Heart left ventricle (tissue), 16 donors: Measurements from ENCODE around the gene KLHDC7B. TPM values are rescaled to one million over a fixed set of nuclear protein-coding genes. Genes with fewer than 3 reads are reported as not detected.

Experiments used
- ATAC-seq, 4 donors: fragments of 200-7000 bp; cut with Tn5 transposase; one replicate each; pipeline ENCODE4 v1.9.1; 2020 to 2022; ENCODE audit warnings: moderate library complexity in 4 of 4, mild to moderate bottlenecking in 3 of 4, moderate number of reproducible peaks in 1 of 4
- DNase-seq, 5 donors: peaks; one replicate each; pipeline ENCODE4 v3.0.0-alpha.2; 2020
- H3K27ac ChIP-seq, 12 donors: fragments of 200-600 bp; sonication (generic) in 4 of 12; one replicate each; pipeline versions ENCODE4 v1.5.0 to v1.8.0; 2016 to 2022; ENCODE audit warnings: mild to moderate bottlenecking in 2 of 12
- H3K27me3 ChIP-seq, 9 donors: fragments of 200-600 bp; sonication (generic) in 2 of 9; one replicate each; pipeline versions ENCODE4 v1.5.1 to v1.8.0; 2016 to 2022; ENCODE audit warnings: mild to moderate bottlenecking in 3 of 9
- H3K36me3 ChIP-seq, 9 donors: fragments of 200-600 bp; sonication (generic) in 2 of 9; one replicate each; pipeline versions ENCODE4 v1.5.0 to v1.8.0; 2018 to 2022; ENCODE audit warnings: mild to moderate bottlenecking in 2 of 9
- H3K4me1 ChIP-seq, 12 donors: fragments of 200-600 bp; sonication (generic) in 4 of 12; one replicate each; pipeline versions ENCODE4 v1.5.0 to v1.8.0; 2016 to 2022; ENCODE audit warnings: mild to moderate bottlenecking in 3 of 12
- H3K4me3 ChIP-seq, 12 donors: fragments of 200-600 bp; sonication (generic) in 4 of 12; one replicate each; pipeline versions ENCODE4 v1.5.0 to v1.8.0; 2017 to 2022; ENCODE audit warnings: mild to moderate bottlenecking in 9 of 12, moderate library complexity in 4 of 12
- H3K9me3 ChIP-seq, 12 donors: fragments of 200-600 bp; sonication (generic) in 4 of 12; one replicate each; pipeline versions ENCODE4 v1.5.0 to v1.8.0; 2016 to 2022; ENCODE audit warnings: mild to moderate bottlenecking in 1 of 12
- POLR2A ChIP-seq, 2 donors: fragments of 450-650 bp; IDR thresholded peaks; one replicate each; pipeline ENCODE4 v1.6.1; 2017; ENCODE audit warnings: antibody characterized with exemption in 2 of 2, mild to moderate bottlenecking in 2 of 2, moderate library complexity in 2 of 2
- WGBS, 4 donors: extraction: QIAGEN DNeasy Blood & Tissue Kit in 2 of 4; methylation state at CpG; one replicate each; pipeline versions ENCODE4 v1.1.5 to v1.1.7; 2013 to 2018; 5-methylcytosine and 5-hydroxymethylcytosine counted together
- intact Hi-C, 10 donors: fragments of 100-400 bp; cut with DNase I; formaldehyde crosslinking; loops; one replicate each; pipeline versions ENCODE4 v1.11.1 to v1.14.2; 2022
- polyA plus RNA-seq, 2 donors: library from polyadenylated mRNA; stranded (reverse); fragments of 200-250 nt; gene quantifications; one replicate each; pipeline ENCODE4 v1.2.3, GENCODE V29; 2013
- total RNA-seq, 9 donors: library from RNA; depleted of rRNA in 2 of 9; stranded (reverse); fragments of >200 nt in 2 of 9; fragmentation: NEBNext Ultra II Directional in 3 of 9; extraction: Animal tissue kit (Norgen Biotek cat#: 25700) in 3 of 9; gene quantifications; one replicate each; pipeline versions ENCODE4 v1.1.0 to v1.2.4, GENCODE V29; 2016 to 2023
- TF ChIP-seq, protein P1 (sequence below), 12 donors: fragments of 200-600 bp; sonication (generic) in 4 of 12; IDR thresholded peaks; one replicate each; pipeline versions ENCODE4 v1.5.0 to v1.8.0; 2018 to 2022; ENCODE audit warnings: antibody characterized with exemption in 12 of 12, mild to moderate bottlenecking in 5 of 12
- donor health status: ischemic (EF 13 %, LVEDD 7.1; RV severe dilation, severe dysfunction).
- donor health status: healthy with polysubstance abuse.
- donor health status: DM: no; HTN: yes; CAD: no.
- donor health status: DM: no; HTN: no; CAD: no.
- donor health status: ischemic (EF 25% LVEDD 6.9; RV normal size, moderate dysfunction).
- donor health status: ischemic (EF 25% LVEDD 5.7; RV mildly dilated, moderate dysfunction).
- donor health status: healthy.
- donor health status: DM: yes; HTN: yes; CAD: no.
- donor health status: ischemic (EF 35%, LVEDD 5.7; RV mildly dilated, moderate dysfunction).
- donor health status: nonischemic (EF 11% LVEDD 7.7; RV severe dilation, severe dysfunction).
- donor health status: DM: yes; HTN: yes; CAD: no.
- donor health status: PGD.
- donor health status: ischemic (EF 29% LVEDD 5.4; RV normal size, mild dysfunction).
- donor health status: nonischemic (EF 23%, LVEDD 6.1; RV moderate dilation, normal function).

The KLHDC7B gene
- total and polyA plus RNA-seq, 11 donors, result 0.08 to 1.3 (median 0.13) TPM; not detected in 6

DNA sequence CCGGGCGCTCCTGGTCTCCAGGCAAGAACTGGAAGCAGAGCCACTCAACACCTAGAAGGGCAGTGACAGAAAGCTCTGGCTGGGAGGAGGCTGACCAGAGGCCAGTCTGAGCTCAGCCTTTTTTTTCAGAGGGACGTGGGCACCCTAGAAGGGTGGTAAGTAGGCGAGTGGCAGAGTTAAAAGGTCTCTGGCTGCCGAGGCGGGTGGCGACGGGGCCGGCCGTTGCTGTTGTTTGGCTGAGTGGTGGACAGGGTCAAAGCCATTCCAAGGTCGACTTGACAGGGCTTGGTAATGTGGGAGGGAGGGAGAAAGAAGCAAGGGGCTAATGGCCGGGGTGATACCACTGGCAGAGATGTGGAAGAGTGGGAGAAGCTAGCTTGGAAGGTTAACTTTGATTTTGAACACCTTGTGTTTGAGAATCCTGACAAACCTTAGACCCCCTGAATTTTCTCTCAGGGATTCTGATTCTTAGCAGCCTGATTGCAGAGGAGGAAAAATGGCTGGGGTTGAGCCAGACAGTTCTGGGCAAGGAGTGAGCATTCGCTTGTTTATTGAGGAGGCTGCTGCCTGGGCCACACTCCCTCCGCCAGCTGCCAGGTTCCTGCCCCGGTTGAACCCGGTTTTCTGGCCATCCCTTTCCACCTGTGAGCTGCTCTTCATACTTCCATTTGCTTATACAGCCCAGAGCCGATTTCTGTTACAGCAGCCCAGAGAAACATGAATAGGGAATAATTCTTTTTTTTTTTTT lies 17.9 kb downstream of the KLHDC7B start:
- DNase-seq (no peak), ATAC-seq (peak; percentile 35 to 50 (median 42))
- Histone ChIP-seq H3K27me3 (no peaks in the 10 kb centered on the region), H3K36me3 (peaks cover 0 to 15% (median 11%) of the 10 kb centered on the region in 9 donors), H3K27ac (peak overlapping the region; percentile 65 to 96 (median 86)), H3K9me3 (no peaks in the 10 kb centered on the region), H3K4me3 (peak overlapping the region; percentile 30 to 97 (median 64)), H3K4me1 (peaks cover 0 to 17% (median 7%) of the 10 kb centered on the region in 12 donors)
- intact Hi-C loops, result loop anchor here in 2 of 10 donors (1.0 to 5.0 kb wide), 4 partner anchors 19 to 56 kb away; partner anchors contain the start of genes CHKB (in 1 of the 2), LMF2 (in 1 of the 2), NCAPH2 (in 1 of the 2) and SCO2 (in 1 of the 2)
- 25 to 33% (median 27%) methylated on average over 17 of the region's 17 CpGs for WGBS, 4 donors
- TF ChIP-seq, protein P1, sequence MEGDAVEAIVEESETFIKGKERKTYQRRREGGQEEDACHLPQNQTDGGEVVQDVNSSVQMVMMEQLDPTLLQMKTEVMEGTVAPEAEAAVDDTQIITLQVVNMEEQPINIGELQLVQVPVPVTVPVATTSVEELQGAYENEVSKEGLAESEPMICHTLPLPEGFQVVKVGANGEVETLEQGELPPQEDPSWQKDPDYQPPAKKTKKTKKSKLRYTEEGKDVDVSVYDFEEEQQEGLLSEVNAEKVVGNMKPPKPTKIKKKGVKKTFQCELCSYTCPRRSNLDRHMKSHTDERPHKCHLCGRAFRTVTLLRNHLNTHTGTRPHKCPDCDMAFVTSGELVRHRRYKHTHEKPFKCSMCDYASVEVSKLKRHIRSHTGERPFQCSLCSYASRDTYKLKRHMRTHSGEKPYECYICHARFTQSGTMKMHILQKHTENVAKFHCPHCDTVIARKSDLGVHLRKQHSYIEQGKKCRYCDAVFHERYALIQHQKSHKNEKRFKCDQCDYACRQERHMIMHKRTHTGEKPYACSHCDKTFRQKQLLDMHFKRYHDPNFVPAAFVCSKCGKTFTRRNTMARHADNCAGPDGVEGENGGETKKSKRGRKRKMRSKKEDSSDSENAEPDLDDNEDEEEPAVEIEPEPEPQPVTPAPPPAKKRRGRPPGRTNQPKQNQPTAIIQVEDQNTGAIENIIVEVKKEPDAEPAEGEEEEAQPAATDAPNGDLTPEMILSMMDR (IDR thresholded peaks at IDR 0.05), result no peak
- no peak for TF ChIP-seq POLR2A (IDR thresholded peaks at IDR 0.05)

DNA sequence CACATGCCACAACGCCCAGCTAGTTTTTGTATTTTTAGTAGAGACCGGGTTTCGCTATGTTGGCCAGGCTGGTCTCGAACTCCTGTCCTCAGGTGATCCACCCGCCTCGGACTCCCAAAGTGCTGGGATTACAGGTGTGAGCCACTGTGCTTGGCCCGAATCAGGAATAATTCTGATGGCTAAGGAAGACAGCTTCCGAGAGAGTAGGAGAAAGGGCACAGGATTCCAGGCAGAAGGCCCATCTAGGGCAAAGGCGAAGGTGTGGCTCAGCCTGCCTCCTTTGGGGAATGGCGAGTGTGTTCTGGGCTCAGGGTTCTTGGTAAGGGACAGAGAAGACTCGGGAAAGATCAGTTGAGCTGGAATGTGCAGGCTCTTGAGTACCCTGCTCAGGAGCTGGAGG lies 18.6 kb downstream of the KLHDC7B start:
- Histone ChIP-seq H3K4me1 (peaks cover 0 to 17% (median 7%) of the 10 kb centered on the region in 12 donors), H3K36me3 (peaks cover 0 to 22% (median 18%) of the 10 kb centered on the region in 9 donors), H3K4me3 (peak overlapping the region in 2 of 12 donors; percentile 62 to 65), H3K27ac (peak overlapping the region in 10 of 12 donors; percentile 65 to 96 (median 86)), H3K9me3 (no peaks in the 10 kb centered on the region), H3K27me3 (no peaks in the 10 kb centered on the region)
- intact Hi-C loops, result loop anchor here in 2 of 10 donors (5.0 kb wide), 2 partner anchors 37 to 57 kb away; partner anchors contain the start of genes LMF2 (in 1 of the 2), NCAPH2 (in 1 of the 2) and SCO2 (in 1 of the 2)
- ATAC-seq (peak in 1 of 4 donors; percentile 10), DNase-seq (no peak)
- WGBS, 4 donors, result 85 to 92% (median 87%) methylated on average over 11 of the region's 11 CpGs
- TF ChIP-seq, protein P1 (IDR thresholded peaks at IDR 0.05), result no peak
- TF ChIP-seq POLR2A (IDR thresholded peaks at IDR 0.05), result no peak

DNA sequence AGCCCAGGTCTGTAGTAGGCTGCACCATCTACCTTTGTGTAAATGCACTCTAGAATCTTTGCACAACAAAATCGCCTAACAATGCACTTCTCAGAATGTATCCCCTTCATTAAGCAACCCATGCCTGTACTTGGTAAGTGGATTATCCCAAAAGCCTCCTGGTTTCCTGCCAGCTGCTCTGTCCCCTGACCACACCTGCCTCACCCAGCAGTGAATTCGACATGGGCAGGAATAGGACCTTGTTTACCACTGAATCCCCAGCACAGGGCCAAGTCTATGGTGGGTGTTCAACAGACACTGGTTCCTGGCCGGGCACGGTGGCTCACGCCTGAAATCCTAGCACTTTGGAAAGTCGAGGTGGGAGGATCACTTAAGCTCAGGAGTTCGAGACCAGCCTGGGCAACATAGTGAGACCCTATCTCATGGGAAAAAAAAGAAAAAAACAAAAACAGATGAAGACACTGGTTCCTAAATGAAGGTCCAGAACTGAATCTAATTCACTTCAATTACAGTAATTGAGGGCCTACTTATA lies 22.1 kb downstream of the KLHDC7B start:
- Histone ChIP-seq H3K27ac (no peak overlapping the region), H3K36me3 (peaks cover 0 to 57% (median 51%) of the 10 kb centered on the region in 9 donors), H3K9me3 (no peaks in the 10 kb centered on the region), H3K27me3 (no peaks in the 10 kb centered on the region), H3K4me1 (peaks cover 0 to 29% (median 7%) of the 10 kb centered on the region in 12 donors), H3K4me3 (no peak overlapping the region)
- TF ChIP-seq POLR2A (IDR thresholded peaks at IDR 0.05), result no peak
- TF ChIP-seq, protein P1 (IDR thresholded peaks at IDR 0.05), result no peak
- DNase-seq, result no peak
- 88 to 94% (median 93%) methylated on average over 7 of the region's 7 CpGs for WGBS, 4 donors
- ATAC-seq, result no peak
- intact Hi-C loops, result no loop called here

DNA sequence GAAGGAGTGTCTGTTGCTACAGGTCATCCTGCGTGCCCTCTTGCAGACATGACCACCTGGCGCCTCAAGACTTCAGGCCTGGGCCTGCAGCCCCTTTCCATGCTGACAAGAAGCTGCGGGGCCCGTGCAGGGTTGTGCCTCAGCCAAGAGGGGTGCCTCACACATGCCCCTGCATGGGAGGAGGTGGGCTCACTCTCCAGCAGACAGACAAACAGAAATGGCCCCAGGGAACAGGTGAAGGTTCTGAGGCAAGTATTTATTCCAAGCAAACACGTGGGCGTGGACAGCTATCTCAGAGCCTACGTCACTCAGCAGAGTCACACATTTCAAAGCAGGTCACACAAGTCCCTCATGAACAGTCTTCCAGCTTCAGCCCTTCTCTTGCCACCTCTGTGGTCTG lies 22.9 kb downstream of the KLHDC7B start:
- DNase-seq (no peak), ATAC-seq (peak in 2 of 4 donors; percentile 18 to 29)

More for the DNA sequence above, 22.9 kb downstream of the KLHDC7B start:
- no peaks in the 10 kb centered on the region for H3K9me3 ChIP-seq
- no peaks in the 10 kb centered on the region for H3K27me3 ChIP-seq
- no peak overlapping the region for H3K27ac ChIP-seq
- no peak overlapping the region for H3K4me3 ChIP-seq
- H3K36me3 ChIP-seq, result peaks cover 0 to 65% (median 59%) of the 10 kb centered on the region in 9 donors
- TF ChIP-seq POLR2A (IDR thresholded peaks at IDR 0.05), result no peak
- TF ChIP-seq, protein P1 (IDR thresholded peaks at IDR 0.05), result no peak
- intact Hi-C loops, result no loop called here
- peaks cover 0 to 26% (median 1%) of the 10 kb centered on the region in 12 donors for H3K4me1 ChIP-seq
- WGBS, 4 donors, result 67 to 81% (median 79%) methylated on average over 6 to 7 of the region's 7 CpGs
